Liver (tissue), 9 donors: ENCODE results near the gene RRAS2. TPM values are rescaled to one million over a fixed set of nuclear protein-coding genes. Genes with fewer than 3 reads are reported as not detected.

Experiments used
- DNase-seq: peaks from one replicate; pipeline ENCODE4 v3.0.0-alpha.2; 2017; ENCODE audit warnings: low spot score
- H3K27ac ChIP-seq, 2 donors: one replicate each; pipeline ENCODE4 v1.7.0; 2013; ENCODE audit warnings: inconsistent platforms in 2 of 2, low read length in 2 of 2, control low read depth in 1 of 2, low read depth in 1 of 2, mild to moderate bottlenecking in 1 of 2
- H3K27me3 ChIP-seq, 4 donors: one replicate each; pipeline versions ENCODE4 v1.6.1 to v1.7.0; 2013; ENCODE audit warnings: low read length in 3 of 4, inconsistent platforms in 1 of 4, mild to moderate bottlenecking in 1 of 4, moderate library complexity in 1 of 4; ENCODE audit not compliant: control insufficient read depth in 4 of 4, insufficient read depth in 4 of 4
- H3K36me3 ChIP-seq, 4 donors: one replicate each; pipeline versions ENCODE4 v1.6.1 to v1.7.0; 2013; ENCODE audit warnings: low read length in 3 of 4, mild to moderate bottlenecking in 3 of 4, low read depth in 1 of 4, moderate library complexity in 1 of 4; ENCODE audit not compliant: control insufficient read depth in 4 of 4, insufficient read depth in 3 of 4
- H3K4me1 ChIP-seq, 4 donors: one replicate each; pipeline versions ENCODE4 v1.6.1 to v1.7.0; 2013; ENCODE audit warnings: low read length in 3 of 4, mild to moderate bottlenecking in 3 of 4, moderate library complexity in 1 of 4; ENCODE audit not compliant: control insufficient read depth in 4 of 4, insufficient read depth in 4 of 4
- H3K4me3 ChIP-seq, 3 donors: one replicate each; pipeline versions ENCODE4 v1.6.1 to v1.7.0; 2013; ENCODE audit warnings: low read length in 3 of 3, control low read depth in 1 of 3, low read depth in 1 of 3, mild to moderate bottlenecking in 1 of 3
- H3K9ac ChIP-seq, 2 donors: one replicate each; pipeline ENCODE4 v1.7.0; 2013; ENCODE audit warnings: low read length in 2 of 2, mild to moderate bottlenecking in 2 of 2, moderate library complexity in 2 of 2, control low read depth in 1 of 2, low read depth in 1 of 2
- H3K9me3 ChIP-seq, 4 donors: one replicate each; pipeline versions ENCODE4 v1.6.1 to v1.7.0; 2013; ENCODE audit warnings: low read length in 3 of 4; ENCODE audit not compliant: control insufficient read depth in 4 of 4
- EGR1 ChIP-seq, 2 donors: IDR thresholded peaks; 2 replicates each; pipeline ENCODE4 v1.6.1; 2016 to 2018; ENCODE audit warnings: antibody characterized with exemption in 2 of 2, low read depth in 2 of 2
- FOXA1 ChIP-seq: IDR thresholded peaks from 2 replicates; pipeline ENCODE4 v1.6.1; 2016; ENCODE audit warnings: antibody characterized with exemption
- NR2F2 ChIP-seq: IDR thresholded peaks from 2 replicates; pipeline ENCODE4 v1.6.1; 2016; ENCODE audit warnings: antibody characterized with exemption
- RAD21 ChIP-seq, 2 donors: IDR thresholded peaks; 2 replicates each; pipeline ENCODE4 v1.6.1; 2016; ENCODE audit warnings: antibody characterized with exemption in 2 of 2, mild to moderate bottlenecking in 2 of 2
- RXRA ChIP-seq, 2 donors: IDR thresholded peaks; 2 replicates each; pipeline ENCODE4 v1.6.1; 2017 to 2018; ENCODE audit warnings: antibody characterized with exemption in 2 of 2, mild to moderate bottlenecking in 1 of 2
- SP1 ChIP-seq: IDR thresholded peaks from 2 replicates; pipeline ENCODE4 v1.6.1; 2018; ENCODE audit warnings: antibody characterized with exemption, mild to moderate bottlenecking
- TAF1 ChIP-seq: conservative IDR thresholded peaks from 2 replicates; pipeline ENCODE4 v1.6.1; 2016; ENCODE audit warnings: antibody characterized with exemption, mild to moderate bottlenecking
- YY1 ChIP-seq: IDR thresholded peaks from 2 replicates; pipeline ENCODE4 v1.6.1; 2016; ENCODE audit warnings: antibody characterized with exemption, mild to moderate bottlenecking
- WGBS: extraction: QIAGEN DNeasy Blood & Tissue Kit; methylation state at CpG from one replicate; pipeline ENCODE4 v1.1.7; 2013; 5-methylcytosine and 5-hydroxymethylcytosine counted together
- polyA plus RNA-seq, 2 donors: library from polyadenylated mRNA; stranded (reverse) in 1 of 2; unstranded in 1 of 2; fragments of 200-250 nt in 1 of 2; fragments of >200 nt in 1 of 2; fragmentation: Nextera tagmentation in 1 of 2; extraction: Ambion mirVana in 1 of 2; gene quantifications; one replicate each; pipeline versions ENCODE4 v1.2.1 to v1.2.3, GENCODE V29; 2013 to 2015
- total RNA-seq, 2 donors: library from RNA; depleted of rRNA; stranded (reverse); fragments of >200 nt; gene quantifications; one replicate each; pipeline ENCODE4 v1.2.3, GENCODE V29; 2014
- TF ChIP-seq, protein P1 (sequence below): IDR thresholded peaks from 2 replicates; pipeline ENCODE4 v1.6.1; 2016; ENCODE audit warnings: antibody characterized with exemption, mild to moderate bottlenecking
- TF ChIP-seq, protein P2 (sequence below): IDR thresholded peaks from 2 replicates; pipeline ENCODE4 v1.6.1; 2016; ENCODE audit warnings: antibody characterized with exemption
- TF ChIP-seq, protein P3 (sequence below): fragments of 150-350 bp; IDR thresholded peaks from 2 replicates; pipeline ENCODE4 v1.5.1; 2017; ENCODE audit warnings: improper control_type of control experiment, low read depth, low read length; ENCODE audit not compliant: missing input control
- TF ChIP-seq, protein P4 (sequence below): IDR thresholded peaks from 2 replicates; pipeline ENCODE4 v1.6.1; 2016; ENCODE audit warnings: antibody characterized with exemption
- donor health status: healthy.
- donor health status: healthy.
- donor health status: healthy.
- donor health status: healthy.
- donor health status: healthy.

The RRAS2 gene
- total and polyA plus RNA-seq, 4 donors = 11.2 to 23.8 (median 17.5) TPM

DNA sequence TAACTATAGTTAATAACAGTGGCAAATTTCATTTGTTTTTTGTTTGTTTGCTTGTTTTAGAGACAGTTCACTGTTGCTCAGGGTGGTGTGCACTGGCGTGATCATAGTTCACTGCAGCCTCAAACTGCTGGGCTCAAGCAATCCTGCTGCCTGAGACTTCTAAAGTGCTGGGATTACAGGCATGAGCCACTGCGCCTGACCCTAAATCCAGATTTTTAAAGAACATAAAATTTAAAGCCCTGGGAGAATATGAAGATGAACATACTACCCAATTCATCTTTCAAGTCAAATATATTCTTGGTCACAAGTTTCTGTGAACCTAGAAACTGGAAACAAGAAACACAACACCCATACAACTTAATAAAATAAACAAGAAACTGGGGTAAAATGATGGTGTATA lies 28.1 kb downstream of the RRAS2 start (continued):
- TF ChIP-seq, protein P1, sequence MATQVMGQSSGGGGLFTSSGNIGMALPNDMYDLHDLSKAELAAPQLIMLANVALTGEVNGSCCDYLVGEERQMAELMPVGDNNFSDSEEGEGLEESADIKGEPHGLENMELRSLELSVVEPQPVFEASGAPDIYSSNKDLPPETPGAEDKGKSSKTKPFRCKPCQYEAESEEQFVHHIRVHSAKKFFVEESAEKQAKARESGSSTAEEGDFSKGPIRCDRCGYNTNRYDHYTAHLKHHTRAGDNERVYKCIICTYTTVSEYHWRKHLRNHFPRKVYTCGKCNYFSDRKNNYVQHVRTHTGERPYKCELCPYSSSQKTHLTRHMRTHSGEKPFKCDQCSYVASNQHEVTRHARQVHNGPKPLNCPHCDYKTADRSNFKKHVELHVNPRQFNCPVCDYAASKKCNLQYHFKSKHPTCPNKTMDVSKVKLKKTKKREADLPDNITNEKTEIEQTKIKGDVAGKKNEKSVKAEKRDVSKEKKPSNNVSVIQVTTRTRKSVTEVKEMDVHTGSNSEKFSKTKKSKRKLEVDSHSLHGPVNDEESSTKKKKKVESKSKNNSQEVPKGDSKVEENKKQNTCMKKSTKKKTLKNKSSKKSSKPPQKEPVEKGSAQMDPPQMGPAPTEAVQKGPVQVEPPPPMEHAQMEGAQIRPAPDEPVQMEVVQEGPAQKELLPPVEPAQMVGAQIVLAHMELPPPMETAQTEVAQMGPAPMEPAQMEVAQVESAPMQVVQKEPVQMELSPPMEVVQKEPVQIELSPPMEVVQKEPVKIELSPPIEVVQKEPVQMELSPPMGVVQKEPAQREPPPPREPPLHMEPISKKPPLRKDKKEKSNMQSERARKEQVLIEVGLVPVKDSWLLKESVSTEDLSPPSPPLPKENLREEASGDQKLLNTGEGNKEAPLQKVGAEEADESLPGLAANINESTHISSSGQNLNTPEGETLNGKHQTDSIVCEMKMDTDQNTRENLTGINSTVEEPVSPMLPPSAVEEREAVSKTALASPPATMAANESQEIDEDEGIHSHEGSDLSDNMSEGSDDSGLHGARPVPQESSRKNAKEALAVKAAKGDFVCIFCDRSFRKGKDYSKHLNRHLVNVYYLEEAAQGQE = no peak
- TF ChIP-seq, protein P2, sequence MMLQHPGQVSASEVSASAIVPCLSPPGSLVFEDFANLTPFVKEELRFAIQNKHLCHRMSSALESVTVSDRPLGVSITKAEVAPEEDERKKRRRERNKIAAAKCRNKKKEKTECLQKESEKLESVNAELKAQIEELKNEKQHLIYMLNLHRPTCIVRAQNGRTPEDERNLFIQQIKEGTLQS = no peak
- TF ChIP-seq EGR1 (IDR thresholded peaks at IDR 0.05; ENCODE audit: low read depth in 2 of 2) (no peak), RXRA (IDR thresholded peaks at IDR 0.05) (no peak)

DNA sequence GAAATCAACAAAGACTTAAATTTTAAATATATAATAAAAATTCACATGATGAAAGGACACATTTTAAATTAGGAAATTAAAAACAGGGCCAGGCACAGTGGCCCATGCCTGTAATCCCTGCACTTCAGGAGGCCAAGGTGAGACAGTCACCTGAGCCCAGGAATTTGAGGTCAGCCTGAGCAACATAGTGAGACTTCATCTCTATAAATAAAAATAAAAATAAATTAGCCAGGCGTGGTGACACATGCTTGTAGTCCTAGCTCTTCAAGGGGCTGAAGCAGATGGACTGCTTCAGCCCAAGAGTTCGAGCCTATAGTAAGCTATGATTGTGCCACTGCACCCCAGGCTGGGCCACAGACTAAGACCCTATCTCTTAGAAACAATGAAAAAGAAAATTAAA lies 29.3 kb downstream of the RRAS2 start:
- Histone ChIP-seq H3K27ac (no peak overlapping the region), H3K9me3 (no peaks in the 10 kb centered on the region), H3K36me3 (no peaks in the 10 kb centered on the region), H3K4me3 (no peak overlapping the region), H3K27me3 (no peaks in the 10 kb centered on the region), H3K9ac (no peak overlapping the region), H3K4me1 (peaks cover 0 to 2% (median 0%) of the 10 kb centered on the region in 4 donors)
- TF ChIP-seq, protein P1 = no peak
- TF ChIP-seq EGR1 (IDR thresholded peaks at IDR 0.05; ENCODE audit: low read depth in 2 of 2) = no peak
- TF ChIP-seq, protein P3, sequence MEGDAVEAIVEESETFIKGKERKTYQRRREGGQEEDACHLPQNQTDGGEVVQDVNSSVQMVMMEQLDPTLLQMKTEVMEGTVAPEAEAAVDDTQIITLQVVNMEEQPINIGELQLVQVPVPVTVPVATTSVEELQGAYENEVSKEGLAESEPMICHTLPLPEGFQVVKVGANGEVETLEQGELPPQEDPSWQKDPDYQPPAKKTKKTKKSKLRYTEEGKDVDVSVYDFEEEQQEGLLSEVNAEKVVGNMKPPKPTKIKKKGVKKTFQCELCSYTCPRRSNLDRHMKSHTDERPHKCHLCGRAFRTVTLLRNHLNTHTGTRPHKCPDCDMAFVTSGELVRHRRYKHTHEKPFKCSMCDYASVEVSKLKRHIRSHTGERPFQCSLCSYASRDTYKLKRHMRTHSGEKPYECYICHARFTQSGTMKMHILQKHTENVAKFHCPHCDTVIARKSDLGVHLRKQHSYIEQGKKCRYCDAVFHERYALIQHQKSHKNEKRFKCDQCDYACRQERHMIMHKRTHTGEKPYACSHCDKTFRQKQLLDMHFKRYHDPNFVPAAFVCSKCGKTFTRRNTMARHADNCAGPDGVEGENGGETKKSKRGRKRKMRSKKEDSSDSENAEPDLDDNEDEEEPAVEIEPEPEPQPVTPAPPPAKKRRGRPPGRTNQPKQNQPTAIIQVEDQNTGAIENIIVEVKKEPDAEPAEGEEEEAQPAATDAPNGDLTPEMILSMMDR = no peak
- TF ChIP-seq TAF1 = no peak
- TF ChIP-seq RAD21 (IDR thresholded peaks at IDR 0.05) = no peak
- no peak for TF ChIP-seq FOXA1
- no peak for TF ChIP-seq YY1
- TF ChIP-seq SP1 = no peak
- TF ChIP-seq, protein P4, sequence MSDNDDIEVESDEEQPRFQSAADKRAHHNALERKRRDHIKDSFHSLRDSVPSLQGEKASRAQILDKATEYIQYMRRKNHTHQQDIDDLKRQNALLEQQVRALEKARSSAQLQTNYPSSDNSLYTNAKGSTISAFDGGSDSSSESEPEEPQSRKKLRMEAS = no peak
- no peak for TF ChIP-seq NR2F2
- 88% methylated on average over 2 of the region's 2 CpGs for WGBS
- DNase-seq = no peak
